Activated CD4-positive, alpha-beta memory T cell treated with anti-CD3 and anti-CD28 coated beads, Interleukin-2, amount 10 ng/mL, durations not matched to agents 7 days and 5 days (primary cell): ENCODE measurements around the gene HOXD9. TPM values are rescaled to one million over a fixed set of nuclear protein-coding genes. Genes with fewer than 3 reads are reported as not detected.
A peak's percentile ranks its signal among the peaks of the same experiment; 100 is the strongest.

ENCODE experiments used
- CTCF ChIA-PET: fragments of 350-600 bp; sonication (Branson Sonifier 250); formaldehyde crosslinking; loops from one replicate; lab custom pipeline; 2021; ENCODE audit warnings: antibody characterized with exemption, inconsistent platforms; lab: Charles Lee
- POLR2A ChIA-PET: fragments of 350-600 bp; sonication (Branson Sonifier 250); formaldehyde crosslinking; loops from one replicate; lab custom pipeline; 2021; ENCODE audit warnings: antibody characterized with exemption; lab: Charles Lee
- DNase-seq: peaks from one replicate; pipeline ENCODE4 v3.0.0-alpha.2; 2020
- H3K27ac Mint-ChIP-seq: one replicate; pipeline ENCODE4 v1.8.0; 2021; ENCODE audit warnings: mild to moderate bottlenecking, mixed read lengths
- H3K27me3 Mint-ChIP-seq: one replicate; pipeline ENCODE4 v1.8.0; 2021; ENCODE audit warnings: mixed read lengths
- H3K36me3 Mint-ChIP-seq: one replicate; pipeline ENCODE4 v1.8.0; 2021; ENCODE audit warnings: low read depth, mixed read lengths
- H3K4me1 Mint-ChIP-seq: one replicate; pipeline ENCODE4 v1.8.0; 2021; ENCODE audit warnings: mixed read lengths
- H3K4me3 Mint-ChIP-seq: one replicate; pipeline ENCODE4 v1.8.0; 2021; ENCODE audit warnings: mild to moderate bottlenecking, mixed read lengths
- H3K9me3 Mint-ChIP-seq: one replicate; pipeline ENCODE4 v1.8.0; 2021; ENCODE audit warnings: mixed read lengths
- total RNA-seq, 2 experiments: library from RNA; stranded (reverse); gene quantifications; one replicate each; pipeline ENCODE4 v1.2.3, GENCODE V29; 2021

HOXD9 gene
- total RNA-seq, 2 experiments from 2014 or later = not detected

DNA sequence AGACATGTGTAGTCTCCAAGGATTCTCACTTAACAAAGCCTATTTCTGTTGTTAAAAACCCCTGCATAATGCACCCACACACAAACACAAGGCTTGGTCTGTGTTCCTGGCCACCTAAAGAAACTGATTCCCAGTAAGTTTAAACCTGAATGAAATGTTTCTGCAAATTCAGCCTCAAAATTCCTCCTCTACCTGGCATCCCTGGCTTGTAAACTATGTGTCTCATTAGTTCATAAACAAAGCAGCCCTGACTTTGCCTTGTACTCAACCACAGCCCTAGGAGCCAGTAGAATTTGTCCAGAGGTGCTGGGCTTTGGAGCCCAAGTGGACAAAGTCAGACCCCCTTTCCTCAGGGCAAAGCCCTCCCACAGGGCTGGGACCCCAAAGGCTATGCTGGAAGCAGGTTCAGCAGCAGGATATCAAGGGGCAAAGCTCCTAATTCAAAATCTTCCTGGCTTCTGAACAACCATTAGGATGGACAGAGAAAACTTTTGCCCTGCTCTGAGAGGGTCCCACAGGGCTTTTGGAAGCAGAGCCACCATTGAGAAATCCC lies 32.6 kb upstream of the HOXD9 start:
- POLR2A ChIA-PET = no interaction called here
- Mint-ChIP-seq H3K27me3 (peaks cover 90% of the 10 kb centered on the region), H3K9me3 (no peaks in the 10 kb centered on the region), H3K27ac (no peak overlapping the region), H3K36me3 (peaks cover 4% of the 10 kb centered on the region), H3K4me3 (no peak overlapping the region), H3K4me1 (peaks cover 8% of the 10 kb centered on the region)
- CTCF ChIA-PET = no interaction called here
- DNase-seq = no peak

DNA sequence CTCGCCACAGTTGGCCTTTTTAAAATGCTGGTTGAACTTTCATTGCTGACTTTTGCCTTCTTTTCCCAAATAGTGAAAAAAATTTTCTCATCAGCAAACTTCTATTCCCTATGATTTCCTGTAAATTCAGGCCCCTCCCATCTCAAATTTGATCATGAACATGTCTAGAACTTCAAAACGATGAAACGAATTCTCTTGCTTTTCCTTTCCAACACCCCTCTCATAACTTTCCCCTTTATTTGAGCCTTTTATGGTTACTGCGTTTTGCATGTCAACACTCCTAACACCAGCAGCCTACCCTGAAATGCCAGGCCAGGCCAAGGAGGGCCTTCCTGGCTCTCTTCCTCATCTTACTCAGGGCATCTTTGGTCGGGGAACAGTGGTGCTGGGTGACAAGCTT lies 31.7 kb upstream of the HOXD9 start:
- ChIA-PET POLR2A (no interaction called here), CTCF (no interaction called here)
- H3K4me1 Mint-ChIP-seq = peaks cover 8% of the 10 kb centered on the region
- no peak for DNase-seq
- peaks cover 4% of the 10 kb centered on the region for H3K36me3 Mint-ChIP-seq
- no peak overlapping the region for H3K4me3 Mint-ChIP-seq
- no peaks in the 10 kb centered on the region for H3K9me3 Mint-ChIP-seq
- H3K27ac Mint-ChIP-seq = no peak overlapping the region
- peaks cover 91% of the 10 kb centered on the region for H3K27me3 Mint-ChIP-seq

DNA sequence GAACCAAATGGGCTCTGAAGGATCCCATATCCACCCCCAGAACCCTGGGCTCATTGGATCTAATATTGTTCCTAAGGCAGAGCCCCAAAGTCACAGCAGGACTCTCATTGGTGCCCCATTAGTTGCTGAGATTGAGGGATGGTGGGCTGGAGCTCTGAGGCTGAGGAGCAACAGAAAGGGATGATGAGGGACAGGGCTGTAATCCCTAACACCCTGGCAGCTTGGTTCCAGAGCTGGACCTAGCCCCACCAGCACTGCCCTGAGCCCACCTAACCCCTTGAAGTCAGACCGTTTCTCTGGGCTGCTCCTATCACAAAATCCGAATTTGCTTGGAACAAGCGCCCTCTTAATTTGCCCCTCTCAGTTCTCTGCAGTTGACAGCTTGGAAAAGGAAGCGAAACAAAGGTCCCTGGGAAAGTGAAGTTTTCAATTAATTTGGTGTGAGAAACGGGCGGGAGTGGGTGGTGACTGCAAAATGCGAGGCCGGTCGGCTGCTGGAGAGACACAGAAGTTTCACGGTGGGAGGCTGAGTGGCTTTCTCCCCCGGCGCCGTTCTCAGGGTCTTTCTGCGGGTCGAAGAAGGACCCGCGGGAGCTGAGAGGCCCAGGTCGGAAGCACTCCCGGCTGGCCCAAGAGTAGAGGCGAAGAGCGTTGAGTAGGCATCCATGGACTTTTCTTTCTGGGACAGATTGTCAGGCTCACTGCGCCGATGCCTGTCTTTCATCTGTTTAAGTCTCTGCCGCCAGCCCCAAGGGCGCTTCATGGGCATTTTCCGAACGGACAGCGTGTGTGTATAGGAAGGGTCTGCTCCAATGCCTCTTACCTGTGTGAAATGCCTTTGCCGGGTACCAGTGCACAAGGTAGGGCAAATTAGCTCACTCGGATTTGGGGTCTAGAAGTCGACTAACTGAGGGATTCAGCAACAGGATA lies 30.9 kb upstream of the HOXD9 start:
- CTCF ChIA-PET = no interaction called here
- peaks cover 13% of the 10 kb centered on the region for H3K4me1 Mint-ChIP-seq

DNA sequence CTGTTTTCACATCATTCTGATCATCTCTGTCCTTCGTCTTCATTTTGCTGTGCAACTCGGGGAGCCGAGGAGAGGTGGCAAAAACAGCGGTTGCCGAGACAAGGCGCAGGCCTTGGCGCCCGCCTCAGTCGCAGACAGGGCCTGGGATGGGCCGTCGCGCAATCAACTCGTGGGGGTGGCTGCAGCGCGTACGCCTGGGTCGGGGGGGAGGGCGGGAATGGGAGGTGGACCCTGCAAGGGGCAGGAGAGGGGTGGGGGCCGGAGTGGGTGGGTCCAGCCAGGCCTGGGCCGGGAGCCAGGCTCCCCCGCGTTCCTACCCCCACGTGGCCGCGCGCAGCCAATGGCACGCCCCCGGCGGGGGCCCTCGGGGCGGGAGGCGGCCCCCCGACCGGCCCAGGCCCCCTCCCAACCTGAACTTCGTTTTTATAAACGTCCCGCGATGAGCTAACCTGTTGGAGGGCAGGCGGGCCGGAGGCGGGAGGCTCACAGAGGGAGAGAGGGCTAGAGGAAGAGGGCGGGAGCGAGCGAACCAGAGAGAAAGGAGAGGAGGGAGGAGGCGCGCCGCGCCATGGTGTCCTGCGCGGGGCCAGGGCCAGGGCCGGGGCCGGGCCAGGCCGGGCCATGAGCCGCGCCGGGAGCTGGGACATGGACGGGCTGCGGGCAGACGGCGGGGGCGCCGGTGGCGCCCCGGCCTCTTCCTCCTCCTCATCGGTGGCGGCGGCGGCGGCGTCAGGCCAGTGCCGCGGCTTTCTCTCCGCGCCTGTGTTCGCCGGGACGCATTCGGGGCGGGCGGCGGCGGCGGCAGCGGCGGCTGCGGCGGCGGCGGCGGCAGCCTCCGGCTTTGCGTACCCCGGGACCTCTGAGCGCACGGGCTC lies 30.0 kb upstream of the HOXD9 start, which contains the start of gene HOXD13:
HOXD13 (plus strand) TSS at position 452 of the 875 bp plus-strand sequence; CDS start at position 622, 170 bp downstream.
- Mint-ChIP-seq H3K27ac (peak within 1 kb of the TSS; percentile 47), H3K4me3 (no peak within 1 kb of the TSS), H3K36me3 (peaks cover 4% of the 10 kb centered on the region), H3K27me3 (peaks cover 92% of the 10 kb centered on the region), H3K4me1 (peaks cover 21% of the 10 kb centered on the region), H3K9me3 (no peaks in the 10 kb centered on the region)
- DNase-seq = no peak
- CTCF ChIA-PET = no interaction called here
- POLR2A ChIA-PET = no interaction called here

More for the DNA sequence above, 30.9 kb upstream of the HOXD9 start:
- no peak overlapping the region for H3K4me3 Mint-ChIP-seq
- peaks cover 4% of the 10 kb centered on the region for H3K36me3 Mint-ChIP-seq
- POLR2A ChIA-PET = no interaction called here
- no peak for DNase-seq
- H3K27ac Mint-ChIP-seq = peak overlapping the region; percentile 47
- H3K9me3 Mint-ChIP-seq = no peaks in the 10 kb centered on the region
- H3K27me3 Mint-ChIP-seq = peaks cover 92% of the 10 kb centered on the region

- Mint-ChIP-seq H3K9me3 (no peaks in the 10 kb centered on the region), H3K36me3 (peaks cover 4% of the 10 kb centered on the region), H3K27me3 (peaks cover 92% of the 10 kb centered on the region), H3K4me1 (peaks cover 23% of the 10 kb centered on the region), H3K4me3 (no peak overlapping the region), H3K27ac (no peak overlapping the region)
- POLR2A ChIA-PET = no interaction called here
- CTCF ChIA-PET = interaction anchor here (0.9 to 1.2 kb wide), 2 partner anchors 10 to 403 kb away, joined by 4 to 6 read pairs; no protein-coding TSS in a partner anchor
- DNase-seq = no peak
These were observed 29.2 kb upstream of the HOXD9 start for GRCh38 chr2:176093145-176093897.

DNA sequence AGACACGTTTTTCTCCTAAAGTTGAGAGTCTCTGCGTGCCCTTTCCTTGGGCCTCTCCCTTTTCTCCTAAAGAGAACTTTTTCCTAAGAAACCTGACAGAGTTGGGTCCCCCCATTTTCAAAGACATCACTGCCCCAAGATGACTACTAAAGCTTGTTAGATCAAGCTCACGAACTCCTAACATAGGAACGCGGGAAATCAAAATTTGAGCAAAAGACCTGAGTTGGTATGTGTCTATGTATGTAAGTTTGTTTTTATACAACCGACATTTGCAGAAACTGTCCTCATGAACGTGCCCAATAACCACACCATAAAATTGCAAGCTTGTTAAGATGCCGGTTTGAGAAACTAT lies 28.6 kb upstream of the HOXD9 start:
- DNase-seq = no peak
- peaks cover 92% of the 10 kb centered on the region for H3K27me3 Mint-ChIP-seq
- ChIA-PET POLR2A (no interaction called here), CTCF (interaction anchor here (0.7 to 1.2 kb wide), 3 partner anchors 9 to 404 kb away, joined by 3 to 6 read pairs (median 4); no protein-coding TSS in a partner anchor)
- H3K4me1 Mint-ChIP-seq = peaks cover 22% of the 10 kb centered on the region
- H3K36me3 Mint-ChIP-seq = peaks cover 4% of the 10 kb centered on the region
- H3K9me3 Mint-ChIP-seq = no peaks in the 10 kb centered on the region
- no peak overlapping the region for H3K4me3 Mint-ChIP-seq
- H3K27ac Mint-ChIP-seq = no peak overlapping the region

DNA sequence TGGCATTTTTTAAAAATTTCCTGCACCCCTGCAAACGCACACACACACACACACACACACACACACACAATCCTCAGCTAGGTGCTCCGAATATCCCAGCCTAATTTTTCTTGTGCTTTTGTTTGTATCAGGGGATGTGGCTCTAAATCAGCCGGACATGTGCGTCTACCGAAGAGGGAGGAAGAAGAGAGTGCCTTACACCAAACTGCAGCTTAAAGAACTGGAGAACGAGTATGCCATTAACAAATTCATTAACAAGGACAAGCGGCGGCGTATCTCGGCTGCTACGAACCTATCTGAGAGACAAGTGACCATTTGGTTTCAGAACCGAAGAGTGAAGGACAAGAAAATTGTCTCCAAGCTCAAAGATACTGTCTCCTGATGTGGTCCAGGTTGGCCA lies 28.2 kb upstream of the HOXD9 start:
- ChIA-PET POLR2A (no interaction called here), CTCF (interaction anchor here (0.7 to 1.2 kb wide), 3 partner anchors 9 to 404 kb away, joined by 3 to 6 read pairs (median 4); no protein-coding TSS in a partner anchor)
- Mint-ChIP-seq H3K4me1 (peaks cover 22% of the 10 kb centered on the region), H3K27ac (no peak overlapping the region), H3K9me3 (no peaks in the 10 kb centered on the region), H3K27me3 (peaks cover 92% of the 10 kb centered on the region), H3K4me3 (no peak overlapping the region), H3K36me3 (peaks cover 4% of the 10 kb centered on the region)
- no peak for DNase-seq

GRCh38 chr2:176095421-176095820 lies 27.1 kb upstream of the HOXD9 start:
- Mint-ChIP-seq H3K36me3 (peaks cover 4% of the 10 kb centered on the region), H3K4me3 (no peak overlapping the region), H3K27me3 (peaks cover 88% of the 10 kb centered on the region), H3K27ac (no peak overlapping the region), H3K9me3 (no peaks in the 10 kb centered on the region), H3K4me1 (peaks cover 22% of the 10 kb centered on the region)
- POLR2A ChIA-PET = no interaction called here
- CTCF ChIA-PET = interaction anchor here (1.5 to 3.5 kb wide), 6 partner anchors 25 to 1052 kb away, joined by 3 to 76 read pairs (median 7); no protein-coding TSS in a partner anchor
- no peak for DNase-seq

DNA sequence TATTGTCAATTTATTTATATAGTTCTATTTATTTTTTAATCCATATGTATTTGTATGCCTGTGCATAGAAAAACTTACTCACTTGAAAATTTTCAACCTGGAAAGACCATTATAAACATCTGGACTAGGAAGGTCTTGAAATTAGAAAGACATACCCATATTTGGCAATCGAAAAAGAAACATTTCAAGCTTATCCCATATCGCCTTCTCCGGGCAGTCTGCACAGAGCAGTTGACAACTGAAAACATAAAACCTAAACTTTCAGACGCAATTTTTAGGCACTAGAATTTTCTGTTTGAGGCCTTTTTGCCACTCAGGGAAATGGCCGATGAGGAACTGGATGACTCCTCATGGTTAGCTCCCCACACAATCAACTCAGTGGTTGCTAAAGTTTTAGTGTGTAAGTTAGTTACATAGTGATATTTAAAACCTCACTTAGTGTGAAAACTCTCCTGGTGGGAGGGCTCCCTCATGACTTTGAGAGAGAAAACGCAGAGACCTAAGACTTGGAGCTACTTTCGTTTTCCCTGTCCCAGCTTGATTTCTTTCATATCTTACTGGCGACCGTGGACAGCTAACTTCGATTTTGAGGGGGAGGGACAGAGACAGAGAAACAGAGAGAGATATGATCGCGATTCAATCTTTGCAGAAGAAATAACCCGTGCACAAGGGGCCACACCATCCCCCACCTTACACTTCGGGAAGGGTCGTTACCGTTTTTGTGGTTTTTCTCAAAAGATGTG lies 26.1 kb upstream of the HOXD9 start:
- Mint-ChIP-seq H3K36me3 (peaks cover 4% of the 10 kb centered on the region), H3K4me1 (peaks cover 22% of the 10 kb centered on the region), H3K27ac (no peak overlapping the region), H3K4me3 (peak overlapping the region; percentile 52), H3K27me3 (peaks cover 88% of the 10 kb centered on the region), H3K9me3 (no peaks in the 10 kb centered on the region)
- DNase-seq = no peak
- ChIA-PET POLR2A (no interaction called here), CTCF (interaction anchor here (0.5 to 3.5 kb wide), 16 partner anchors 11 to 1051 kb away, joined by 3 to 76 read pairs (median 4); no protein-coding TSS in a partner anchor)

GRCh38 chr2:176096986-176097819 lies 25.3 kb upstream of the HOXD9 start:
- no peaks in the 10 kb centered on the region for H3K9me3 Mint-ChIP-seq
- H3K4me3 Mint-ChIP-seq = peak overlapping the region; percentile 60
- no peak overlapping the region for H3K27ac Mint-ChIP-seq
- peaks cover 88% of the 10 kb centered on the region for H3K27me3 Mint-ChIP-seq
- DNase-seq = peak; percentile 64
- CTCF ChIA-PET = interaction anchor here (0.5 to 3.5 kb wide), 20 partner anchors 12 to 1651 kb away, joined by 3 to 76 read pairs (median 3); no protein-coding TSS in a partner anchor
- H3K4me1 Mint-ChIP-seq = peaks cover 17% of the 10 kb centered on the region
- POLR2A ChIA-PET = no interaction called here
- H3K36me3 Mint-ChIP-seq = no peaks in the 10 kb centered on the region
